Articular chondrocyte of knee joint (primary cell): ENCODE data around the gene PXK. TPM values are rescaled to one million over a fixed set of nuclear protein-coding genes. Genes with fewer than 3 reads are reported as not detected.

ENCODE experiments used
- small RNA-seq: library from RNA; depleted of rRNA; stranded (forward); fragments of <200 nt; gene quantifications from one replicate; pipeline ENCODE3, GENCODE V24; 2012
- total RNA-seq: library from RNA; depleted of rRNA; stranded (reverse); fragments of >200 nt; gene quantifications from 2 replicates; pipeline ENCODE4 v1.2.3, GENCODE V29; 2012

Gene PXK
- total RNA-seq: 67.8 and 69.4 TPM in 2 replicates

DNA sequence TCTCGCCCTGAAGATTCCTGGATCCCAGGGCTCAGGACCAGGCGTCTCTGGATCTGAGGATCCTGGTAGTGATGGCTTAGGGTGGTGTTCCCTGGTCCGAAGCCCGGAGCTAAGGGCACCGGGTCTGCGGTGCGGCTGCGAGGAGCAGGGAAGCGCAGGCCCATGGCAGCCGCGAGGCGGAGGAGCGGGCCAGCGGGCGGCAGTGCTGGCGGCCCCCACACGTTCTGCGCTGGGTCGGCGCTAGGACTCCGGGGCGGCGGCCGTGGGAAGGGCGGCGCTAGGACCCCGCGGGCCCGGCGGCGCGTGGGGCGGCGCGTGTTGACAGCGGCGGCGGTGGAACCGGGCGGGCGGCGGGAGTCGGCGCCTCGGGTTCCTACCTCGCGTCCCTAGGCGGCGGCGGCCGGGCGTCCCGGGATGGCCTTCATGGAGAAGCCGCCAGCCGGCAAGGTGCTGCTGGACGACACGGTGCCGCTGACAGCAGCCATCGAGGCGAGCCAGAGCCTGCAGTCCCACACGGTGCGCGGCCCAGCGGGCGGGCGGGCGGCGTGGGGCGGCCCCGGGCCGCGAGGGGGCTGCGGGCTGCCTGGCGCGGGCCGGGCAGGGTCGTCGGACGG is at the start of gene PXK:
Gene PXK (plus strand): TSS at position 318 of the 614 bp plus-strand sequence. CDS start 97 bp downstream, at position 415.

DNA sequence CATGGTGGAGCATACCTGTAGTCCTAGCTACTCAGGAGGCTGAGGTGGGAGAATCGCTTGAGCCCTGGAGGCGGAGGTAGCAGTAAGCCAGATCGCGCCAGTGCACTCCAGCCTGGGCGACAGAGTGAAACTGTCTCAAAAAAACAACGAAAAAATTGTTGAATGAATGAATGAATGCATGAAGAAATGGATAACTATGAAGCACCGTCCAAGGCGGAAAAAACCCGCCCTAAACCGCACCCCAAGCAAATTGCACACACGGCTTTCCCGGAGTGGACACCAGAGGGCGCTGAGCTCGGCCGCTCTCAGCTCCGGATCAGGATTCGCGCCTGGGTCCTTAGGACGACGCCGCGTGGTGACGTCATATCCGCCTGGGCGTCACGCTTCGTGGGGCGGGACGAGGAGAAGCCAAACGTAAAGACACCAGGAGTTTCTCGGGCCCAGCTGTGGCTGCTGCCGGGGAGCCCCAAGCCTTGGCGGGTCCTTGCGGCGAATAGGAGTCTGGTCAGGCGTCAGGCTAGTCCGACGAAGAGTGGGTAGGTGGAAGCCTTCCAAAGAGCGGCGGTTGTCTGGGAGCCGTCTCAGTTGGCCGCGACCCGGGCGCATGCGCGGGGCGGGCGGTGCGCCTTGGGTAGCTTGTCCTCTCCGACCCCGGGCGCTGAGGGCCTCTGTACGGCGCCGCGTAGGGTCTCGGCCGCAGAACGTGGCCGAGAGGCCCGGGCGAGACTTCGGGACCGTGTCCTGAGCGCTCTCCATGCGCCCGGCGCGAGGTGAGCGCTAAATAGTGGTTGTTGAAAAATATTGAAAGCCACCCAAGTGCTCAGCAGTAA is 26.6 kb upstream of the PXK start, which contains the start of the genes HTD2 and RPP14:
Gene HTD2 (plus strand): TSS at position 639 of the 830 bp plus-strand sequence. CDS start 11,094 bp downstream, outside the sequence.
Gene RPP14 (plus strand): TSS at position 364 of the 830 bp plus-strand sequence. CDS start 4,085 bp downstream, outside the sequence.

DNA sequence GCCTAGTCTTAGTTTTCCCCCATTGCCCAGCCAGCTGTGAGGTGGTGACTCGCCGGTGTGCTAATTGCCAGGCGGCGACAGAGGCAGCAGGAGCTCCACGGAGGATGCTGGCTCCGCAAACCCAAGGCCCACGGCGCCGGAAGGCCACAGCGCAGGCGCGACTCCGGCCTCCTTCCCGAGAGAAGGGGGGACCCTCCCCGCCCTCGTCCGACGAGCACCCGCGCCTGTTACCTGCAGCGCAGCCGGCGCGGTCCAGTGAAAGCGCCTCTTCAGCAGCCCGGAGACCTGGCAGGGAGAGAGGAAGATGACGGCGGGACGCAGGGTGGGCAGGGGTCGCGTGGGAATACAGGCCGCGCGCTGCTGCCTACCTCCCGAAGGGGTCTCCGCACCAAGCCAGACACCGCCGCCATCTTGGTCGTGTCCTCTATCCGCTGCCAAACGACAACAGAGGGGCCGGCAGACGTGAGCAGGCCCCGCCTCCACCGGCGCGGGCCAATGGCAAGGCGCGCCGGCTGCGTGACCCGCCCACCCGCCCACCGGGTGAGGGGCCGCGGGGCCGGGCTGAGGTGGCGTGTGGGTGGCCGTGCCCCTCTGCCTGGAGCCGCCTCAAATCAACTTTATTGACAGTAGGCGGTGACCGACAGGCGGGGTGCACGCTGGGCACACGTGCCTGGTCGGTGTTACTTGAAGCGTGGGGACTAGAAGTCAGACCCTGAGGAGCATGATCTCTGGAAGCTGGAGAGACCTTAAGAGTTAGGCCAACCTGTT is 100.9 kb downstream of the PXK start, which contains the start of gene PDHB:
Gene PDHB (minus strand): TSS at position 433 of the 768 bp plus-strand sequence. CDS start 23 bp downstream, at position 410.

Small RNA genes lying within 50 kb of the gene (small RNA-seq; reads per million reads assigned to genes)
- not detected for gene AC098479.1

Other genes starting within 250 kb of the PXK start
- gene DNASE1L3, start 121.9 kb upstream of the PXK start, total RNA-seq: 0.13 and 0.43 TPM in 2 replicates
- 5.1 and 5.9 TPM in 2 replicates for gene ABHD6, start 95.1 kb upstream of the PXK start, total RNA-seq
- gene RPP14, start 26.6 kb upstream of the PXK start, total RNA-seq: 12.8 and 14.4 TPM in 2 replicates
- gene HTD2, start 26.4 kb upstream of the PXK start, total RNA-seq: 9.9 and 14.3 TPM in 2 replicates
- gene PDHB, start 100.9 kb downstream of the PXK start, total RNA-seq: 64.7 and 89.8 TPM in 2 replicates
- gene KCTD6, start 159.2 kb downstream of the PXK start, total RNA-seq: 10.3 and 10.5 TPM in 2 replicates
- 3.2 and 14.2 TPM in 2 replicates for gene ACOX2, start 204.3 kb downstream of the PXK start, total RNA-seq
- 0.11 and 0.13 TPM in 2 replicates for gene FAM107A, start 244.5 kb downstream of the PXK start, total RNA-seq